ENCODE results near the gene LMX1B.
"Not testable (repeated sequence)": the region's sequence is repeated elsewhere in the genome, so short reads cannot be mapped to it uniquely, and the experiment has no call there.

Gene LMX1B

DNA sequence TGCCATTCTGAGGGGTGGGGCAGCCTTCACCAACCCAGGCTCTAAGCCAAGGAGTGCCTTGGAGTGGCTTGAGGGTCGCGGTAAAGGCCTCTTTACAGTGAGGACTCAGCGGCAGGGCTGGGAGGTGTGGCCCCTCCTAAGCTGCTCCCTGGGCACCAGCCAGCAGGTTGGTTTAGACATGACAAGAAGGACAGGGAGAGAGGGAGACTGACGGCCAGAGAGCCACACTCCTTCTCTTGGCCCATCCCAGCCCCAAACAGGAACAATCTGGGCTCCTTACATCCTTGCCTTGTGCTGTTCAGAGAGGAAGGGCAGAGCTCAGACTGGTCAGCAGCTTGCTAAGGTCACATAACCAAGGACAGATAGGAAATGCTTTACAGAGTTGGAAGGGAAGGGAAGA, 94.5 kb downstream of the LMX1B start:
- no peak for DNase-seq (ENCODE audit: low read depth in 2 of 2)

- no peak for DNase-seq (ENCODE audit: low read depth in 2 of 2)
Measured at GRCh38 chr9:126709241-126709640, 95.5 kb downstream of the LMX1B start.

GRCh38 chr9:126715382-126715781, 101.7 kb downstream of the LMX1B start:
- no peak for DNase-seq (ENCODE audit: low read depth in 2 of 2)

DNA sequence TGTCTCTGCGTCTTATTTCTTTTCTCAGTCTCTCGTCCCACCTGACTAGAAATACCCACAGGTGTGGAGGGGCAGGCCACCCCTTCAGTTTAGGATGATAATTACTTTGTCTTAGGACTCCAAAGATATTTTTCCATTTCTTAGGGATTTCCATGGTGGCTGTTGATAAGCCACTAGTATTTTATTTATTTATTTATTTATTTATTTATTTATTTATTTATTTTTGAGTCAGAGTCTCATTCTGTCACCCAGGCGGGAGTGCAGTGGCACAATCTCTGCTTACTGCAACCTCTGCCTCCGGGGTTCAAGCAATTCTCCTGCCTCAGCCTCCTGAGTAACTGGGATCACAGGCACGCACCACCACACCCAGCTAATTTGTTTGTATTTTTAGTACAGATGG, 103.7 kb downstream of the LMX1B start:
- DNase-seq (ENCODE audit: low read depth in 2 of 2) = not testable (repeated sequence)

- DNase-seq (ENCODE audit: low read depth in 2 of 2) = peak; percentile 74 to 85
Measured at GRCh38 chr9:126719618-126720031, 105.9 kb downstream of the LMX1B start.

GRCh38 chr9:126720036-126720435, 106.3 kb downstream of the LMX1B start:
- DNase-seq (ENCODE audit: low read depth in 2 of 2) = no peak

GRCh38 chr9:126720661-126721563, 107.2 kb downstream of the LMX1B start:
- no peak for DNase-seq (ENCODE audit: low read depth in 2 of 2)

DNA sequence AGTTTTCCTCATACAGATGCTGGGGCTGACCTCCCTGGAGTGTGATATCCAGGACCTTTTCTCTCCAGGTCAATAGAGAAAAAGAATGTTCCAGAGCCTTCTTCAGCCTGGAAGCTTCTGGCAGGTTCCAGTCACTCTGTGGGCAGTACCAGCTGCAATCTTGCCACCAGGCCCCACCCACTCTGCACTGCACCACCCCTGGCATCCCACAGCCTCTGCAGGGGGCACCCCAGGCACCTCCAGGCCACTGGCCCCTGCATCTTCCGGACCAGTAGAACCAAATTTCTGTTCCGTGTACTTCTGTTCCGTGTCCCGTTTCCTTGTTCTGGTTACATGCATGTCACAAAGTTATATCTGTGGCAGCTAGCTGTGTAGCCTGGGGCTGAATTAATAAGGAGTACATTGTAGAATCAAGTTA, 107.8 kb downstream of the LMX1B start:
- no peak for DNase-seq (ENCODE audit: low read depth in 2 of 2)

GRCh38 chr9:126722252-126722921, 108.7 kb downstream of the LMX1B start:
- DNase-seq (ENCODE audit: low read depth in 2 of 2) = peak; percentile 85 to 89

DNA sequence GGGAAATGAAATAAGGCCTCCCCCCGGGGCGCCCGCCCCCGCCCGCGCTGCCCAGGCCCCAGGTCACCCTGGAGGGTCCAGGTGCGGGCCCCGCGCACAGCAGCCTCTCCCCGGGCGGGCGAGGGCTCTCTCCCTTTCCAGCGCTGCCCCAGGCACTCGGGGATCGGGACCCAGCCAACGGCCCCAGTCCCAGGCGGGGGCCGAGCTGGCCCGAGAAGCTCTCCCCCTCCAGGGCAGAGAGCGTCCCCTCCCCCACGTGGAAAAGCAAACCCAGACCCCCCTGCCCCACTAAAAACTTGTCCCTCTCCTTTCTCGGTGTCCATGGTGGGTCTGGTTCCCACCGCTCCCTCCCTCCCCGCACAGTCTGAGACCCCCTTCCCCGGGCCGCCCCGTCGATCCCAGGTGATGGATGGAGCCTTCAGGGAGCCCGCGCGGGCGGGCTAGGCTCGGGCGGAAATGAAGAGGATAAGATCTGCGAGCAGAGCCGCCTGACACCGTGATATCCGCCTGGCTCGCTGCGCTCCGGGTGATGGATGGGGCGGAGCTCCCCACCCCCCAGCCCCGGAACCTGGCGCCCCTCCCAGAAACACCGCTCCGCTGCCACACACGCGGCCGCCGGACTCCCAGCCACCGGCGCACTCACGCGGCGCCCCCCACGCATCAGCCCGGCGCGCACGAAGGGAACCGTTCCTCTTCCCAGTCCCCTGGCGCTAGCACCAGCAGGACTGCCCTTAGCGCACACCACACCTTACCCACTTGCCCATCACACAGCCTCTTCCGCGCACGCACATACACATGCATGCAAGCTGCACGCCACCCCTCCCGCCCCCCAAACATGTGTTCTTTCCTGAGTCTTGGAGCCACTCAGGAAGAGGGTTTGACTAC, 109.4 kb downstream of the LMX1B start:
- DNase-seq (ENCODE audit: low read depth in 2 of 2) = peak; percentile 43 to 53

- DNase-seq (ENCODE audit: low read depth in 2 of 2) = no peak
Measured at GRCh38 chr9:126723807-126724172, 110.1 kb downstream of the LMX1B start.

- no peak for DNase-seq (ENCODE audit: low read depth in 2 of 2)
Measured at GRCh38 chr9:126724226-126724625, 110.5 kb downstream of the LMX1B start.

DNA sequence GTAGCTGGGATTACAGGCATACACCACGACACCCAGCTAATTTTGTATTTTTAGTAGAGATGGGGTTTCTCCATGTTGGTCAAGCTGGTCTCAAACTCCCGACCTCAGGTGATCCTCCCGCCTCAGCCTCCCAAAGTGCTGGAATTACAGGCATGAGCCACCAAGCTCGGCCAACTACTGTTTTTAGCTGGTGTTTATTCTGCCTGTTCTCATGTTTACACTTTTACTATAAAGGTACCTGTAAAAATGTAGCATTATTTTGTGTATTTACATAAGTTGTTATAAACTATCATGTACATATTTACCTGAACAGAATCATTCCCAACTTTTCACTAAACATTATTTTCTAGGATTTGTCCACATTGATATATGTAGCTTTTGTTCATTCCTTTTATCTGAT, 111.8 kb downstream of the LMX1B start:
- not testable (repeated sequence) for DNase-seq (ENCODE audit: low read depth in 2 of 2)

DNA sequence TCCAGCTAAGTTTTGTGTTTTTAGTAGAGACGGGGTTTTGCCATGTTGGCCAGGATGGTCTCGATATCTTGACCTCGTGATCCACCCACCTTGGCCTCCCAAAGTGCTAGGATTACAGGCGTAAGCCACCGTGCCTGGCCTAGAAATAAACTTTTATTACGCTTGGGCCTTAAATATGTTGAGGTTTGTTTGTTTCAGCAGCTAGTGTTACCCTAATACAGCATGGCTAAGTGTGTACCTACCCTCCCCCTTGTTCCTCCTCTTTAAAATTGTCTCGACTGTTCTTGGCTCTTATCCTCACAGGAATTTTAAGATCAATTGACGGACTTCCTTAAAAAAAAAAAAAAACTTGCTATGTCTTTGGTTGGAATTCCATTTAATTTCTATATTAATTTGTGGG, 114.5 kb downstream of the LMX1B start:
- not testable (repeated sequence) for DNase-seq (ENCODE audit: low read depth in 2 of 2)

- not testable (repeated sequence) for DNase-seq (ENCODE audit: low read depth in 2 of 2)
Measured at GRCh38 chr9:126730592-126730991, 116.9 kb downstream of the LMX1B start.

- no peak for DNase-seq (ENCODE audit: low read depth in 2 of 2)
Measured at GRCh38 chr9:126733005-126733404, 119.3 kb downstream of the LMX1B start.

- no peak for DNase-seq (ENCODE audit: low read depth in 2 of 2)
Measured at GRCh38 chr9:126734877-126735276, 121.1 kb downstream of the LMX1B start.

- no peak for DNase-seq (ENCODE audit: low read depth in 2 of 2)
Measured at GRCh38 chr9:126735482-126735881, 121.8 kb downstream of the LMX1B start.

GRCh38 chr9:126738553-126738952, 124.8 kb downstream of the LMX1B start:
- no peak for DNase-seq (ENCODE audit: low read depth in 2 of 2)

- DNase-seq (ENCODE audit: low read depth in 2 of 2) = no peak
Measured at GRCh38 chr9:126743041-126743440, 129.3 kb downstream of the LMX1B start.

DNA sequence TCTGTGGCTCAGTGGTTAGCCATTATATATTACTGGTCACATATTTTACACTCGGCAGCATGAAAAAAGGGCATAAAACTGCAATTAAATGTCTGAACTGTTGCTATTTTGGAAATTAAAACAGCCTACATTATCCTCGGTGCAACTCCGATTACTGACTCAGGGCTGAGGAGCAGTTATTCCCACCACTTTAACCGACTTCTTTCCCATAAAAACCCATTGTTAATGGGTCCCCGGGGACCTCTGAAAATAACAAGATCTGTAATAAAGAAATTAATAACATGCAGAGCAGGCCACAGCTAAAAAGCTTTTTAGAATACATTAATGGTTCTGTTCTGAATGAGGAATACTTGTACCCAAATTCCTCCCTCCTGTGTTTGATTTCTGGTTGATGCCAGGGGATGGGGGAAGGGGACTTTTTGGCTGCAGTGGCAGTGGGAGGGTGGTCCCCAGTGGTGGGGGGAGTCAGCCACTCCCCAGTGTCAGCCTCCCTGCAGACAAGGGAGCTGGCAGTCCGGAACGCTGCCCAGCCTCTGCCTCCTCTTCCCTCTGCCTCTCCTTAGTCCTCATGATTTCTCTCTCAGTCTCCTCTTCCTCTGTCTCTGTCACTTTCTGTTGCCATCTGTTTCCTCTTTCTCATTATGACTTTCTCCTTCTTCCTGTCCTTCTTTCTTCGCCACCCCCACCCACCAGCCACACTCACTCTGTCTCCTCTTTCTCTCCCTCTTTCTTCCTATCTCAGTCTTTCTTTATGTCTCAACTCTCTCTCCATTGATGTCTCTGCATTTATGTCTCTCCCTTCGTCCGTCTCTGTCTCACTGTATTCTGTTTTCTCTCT, 132.1 kb downstream of the LMX1B start:
- no peak for DNase-seq (ENCODE audit: low read depth in 2 of 2)

Data from activated CD8-positive, alpha-beta memory T cell treated with anti-CD3 and anti-CD28 coated beads for 4 hours (primary cell).